Dermis lymphatic vessel endothelial cell (primary cell): ENCODE data around the gene AHCYL1. TPM values are rescaled to one million over a fixed set of nuclear protein-coding genes. Genes with fewer than 3 reads are reported as not detected.

ENCODE experiments used
- total RNA-seq: library from RNA; depleted of rRNA; stranded (reverse); fragments of >200 nt; gene quantifications from 2 replicates; pipeline ENCODE4 v1.2.1, GENCODE V29; 2014

The AHCYL1 gene
- total RNA-seq = 46.9 and 47.6 TPM in 2 replicates

GRCh38 chr1:109984456-109985246, at the start of gene AHCYL1:
TSS of gene AHCYL1 (plus strand) at chr1:109984765. CDS start at chr1:109985053, 288 bp downstream.

GRCh38 chr1:110034451-110035235, 50.1 kb downstream of the AHCYL1 start, which contains the start of gene STRIP1:
TSS of gene STRIP1 (plus strand) at chr1:110034624. CDS start at chr1:110034638, 14 bp downstream.

GRCh38 chr1:110070671-110071242, 86.2 kb downstream of the AHCYL1 start, which contains the start of gene ALX3:
TSS of gene ALX3 (minus strand) at chr1:110070672. CDS start at chr1:110070612, 60 bp downstream.

Other genes with a start within 250 kb of the AHCYL1 start
- 41.9 and 88.1 TPM in 2 replicates for gene GSTM3, start 243.7 kb upstream of the AHCYL1 start, total RNA-seq
- not detected in 2 replicates for gene EPS8L3, start 220.8 kb upstream of the AHCYL1 start, total RNA-seq
- 3.9 and 5.9 TPM in 2 replicates for gene CSF1, start 73.9 kb upstream of the AHCYL1 start, total RNA-seq
- gene STRIP1, start 49.9 kb downstream of the AHCYL1 start, total RNA-seq = 44.1 and 45.8 TPM in 2 replicates
- gene ALX3, start 85.9 kb downstream of the AHCYL1 start, total RNA-seq = not detected in 2 replicates
- not detected in 2 replicates for gene UBL4B, start 127.7 kb downstream of the AHCYL1 start, total RNA-seq
- 1.0 and 1.3 TPM in 2 replicates for gene SLC6A17, start 165.7 kb downstream of the AHCYL1 start, total RNA-seq
- gene KCNC4, start 225.5 kb downstream of the AHCYL1 start, total RNA-seq = 0.34 and 0.98 TPM in 2 replicates